Omental fat pad (tissue), 4 donors: ENCODE results near the gene CNTN4. TPM values are rescaled to one million over a fixed set of nuclear protein-coding genes. Genes with fewer than 3 reads are reported as not detected.

ENCODE experiments used
- ATAC-seq: fragments of 150-250 bp; one replicate; pipeline ENCODE4 v1.9.1; 2016; ENCODE audit warnings: mild to moderate bottlenecking, moderate library complexity; ENCODE audit not compliant: low FRiP score
- DNase-seq: peaks from one replicate; pipeline ENCODE4 v3.0.0-alpha.2; 2019; ENCODE audit warnings: low spot score
- total RNA-seq, 4 donors: library from RNA; depleted of rRNA; stranded (reverse); fragments of >200 nt; gene quantifications; one replicate each; pipeline ENCODE4 v1.1.0, GENCODE V29; 2016
- TF ChIP-seq, protein P1 (sequence below), 3 donors: fragments of 450-650 bp; IDR thresholded peaks; one replicate each; pipeline ENCODE4 v1.5.1; 2016 to 2017; ENCODE audit warnings: antibody characterized with exemption in 3 of 3, mild to moderate bottlenecking in 3 of 3, moderate library complexity in 2 of 3

The CNTN4 gene
- total RNA-seq, 4 donors from 2014 or later, result 2.6 to 9.5 (median 7.2) TPM

- ATAC-seq (no peak), DNase-seq (no peak)
- TF ChIP-seq, protein P1, sequence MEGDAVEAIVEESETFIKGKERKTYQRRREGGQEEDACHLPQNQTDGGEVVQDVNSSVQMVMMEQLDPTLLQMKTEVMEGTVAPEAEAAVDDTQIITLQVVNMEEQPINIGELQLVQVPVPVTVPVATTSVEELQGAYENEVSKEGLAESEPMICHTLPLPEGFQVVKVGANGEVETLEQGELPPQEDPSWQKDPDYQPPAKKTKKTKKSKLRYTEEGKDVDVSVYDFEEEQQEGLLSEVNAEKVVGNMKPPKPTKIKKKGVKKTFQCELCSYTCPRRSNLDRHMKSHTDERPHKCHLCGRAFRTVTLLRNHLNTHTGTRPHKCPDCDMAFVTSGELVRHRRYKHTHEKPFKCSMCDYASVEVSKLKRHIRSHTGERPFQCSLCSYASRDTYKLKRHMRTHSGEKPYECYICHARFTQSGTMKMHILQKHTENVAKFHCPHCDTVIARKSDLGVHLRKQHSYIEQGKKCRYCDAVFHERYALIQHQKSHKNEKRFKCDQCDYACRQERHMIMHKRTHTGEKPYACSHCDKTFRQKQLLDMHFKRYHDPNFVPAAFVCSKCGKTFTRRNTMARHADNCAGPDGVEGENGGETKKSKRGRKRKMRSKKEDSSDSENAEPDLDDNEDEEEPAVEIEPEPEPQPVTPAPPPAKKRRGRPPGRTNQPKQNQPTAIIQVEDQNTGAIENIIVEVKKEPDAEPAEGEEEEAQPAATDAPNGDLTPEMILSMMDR (IDR thresholded peaks at IDR 0.05), result no peak
Measured at GRCh38 chr3:2937055-2937454, 838.4 kb downstream of the CNTN4 start.

DNA sequence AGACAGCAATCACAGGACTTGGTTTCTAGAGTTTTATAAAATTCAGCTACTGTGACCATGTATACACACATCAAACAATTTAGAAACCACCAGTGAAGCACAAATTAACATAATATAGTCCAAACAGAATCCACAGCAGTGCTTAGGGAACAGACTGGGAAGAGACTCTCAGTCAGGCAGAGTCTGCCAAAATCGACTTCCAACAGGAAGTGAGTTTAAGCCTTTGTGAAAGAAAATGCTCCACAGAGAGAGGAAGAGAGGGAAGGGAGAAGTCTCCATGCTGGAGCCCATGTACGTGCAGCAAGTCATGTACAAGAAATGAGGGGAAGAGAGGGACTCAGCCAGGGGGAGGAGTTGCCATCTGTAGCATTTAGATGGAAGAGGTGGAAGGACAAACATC is 838.9 kb downstream of the CNTN4 start:
- ATAC-seq, result no peak

DNA sequence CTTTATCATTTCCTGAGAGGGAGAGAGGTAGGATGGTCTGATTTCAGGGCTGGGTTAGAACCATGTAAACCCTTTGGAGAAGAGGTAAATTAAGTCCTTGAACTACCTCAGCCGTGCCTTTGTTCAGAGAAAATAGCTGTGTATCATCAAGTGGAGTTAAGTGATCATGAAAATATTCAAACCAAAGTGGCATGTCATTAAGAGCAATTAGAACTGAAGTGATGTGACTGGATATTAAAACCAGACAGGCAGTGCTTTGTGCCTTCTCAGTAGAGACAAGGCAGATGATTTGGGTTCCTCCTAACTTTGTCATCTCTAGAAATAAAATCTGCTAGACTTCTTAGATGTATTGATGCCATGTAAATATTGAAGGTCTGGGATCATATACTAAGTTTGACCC is 840.0 kb downstream of the CNTN4 start:
- TF ChIP-seq, protein P1 (IDR thresholded peaks at IDR 0.05), result no peak
- no peak for ATAC-seq
- DNase-seq, result no peak

More for the DNA sequence above, 838.9 kb downstream of the CNTN4 start:
- DNase-seq, result no peak
- TF ChIP-seq, protein P1 (IDR thresholded peaks at IDR 0.05), result no peak

DNA sequence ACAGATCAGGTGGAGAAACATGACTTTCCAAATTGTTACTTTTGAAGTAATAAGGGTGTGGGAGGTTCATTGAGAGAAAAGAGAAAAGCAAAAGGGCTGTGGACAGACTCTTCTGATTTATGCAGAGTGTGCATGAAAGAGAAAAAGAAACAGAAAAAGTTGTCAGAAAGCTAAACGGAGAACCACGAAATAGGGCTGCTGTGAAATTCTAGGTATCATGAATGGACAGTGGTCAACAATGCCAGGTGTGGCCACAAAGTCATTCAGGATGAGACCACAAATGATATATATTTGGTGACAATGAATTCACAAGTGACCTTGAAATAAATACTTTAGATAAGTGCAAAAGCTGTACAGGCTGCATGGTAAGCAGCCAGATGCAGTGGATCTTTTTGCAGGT is 841.4 kb downstream of the CNTN4 start:
- DNase-seq (no peak), ATAC-seq (no peak)
- TF ChIP-seq, protein P1 (IDR thresholded peaks at IDR 0.05), result no peak

DNA sequence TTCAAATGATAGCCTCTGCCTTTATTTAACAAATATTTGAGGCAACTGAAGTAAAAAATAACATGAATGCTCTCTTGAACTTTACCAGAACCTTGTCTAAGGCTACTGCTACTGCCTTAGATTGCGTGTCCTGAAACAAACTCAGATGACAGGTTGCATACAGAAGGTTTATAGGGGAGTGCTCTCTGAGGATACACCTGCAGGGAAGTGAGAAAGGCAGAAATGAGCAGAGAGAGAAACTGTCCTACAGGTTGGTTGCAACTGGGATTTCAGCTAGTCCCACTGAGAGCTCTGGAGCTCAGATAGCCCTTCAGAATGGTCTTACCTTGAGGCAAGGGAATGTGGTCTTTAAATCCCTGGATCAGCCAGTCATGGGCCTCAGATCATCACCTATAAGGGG is 846.0 kb downstream of the CNTN4 start:
- no peak for DNase-seq
- no peak for ATAC-seq
- TF ChIP-seq, protein P1 (IDR thresholded peaks at IDR 0.05), result no peak

GRCh38 chr3:2945121-2945520 is 846.5 kb downstream of the CNTN4 start:
- TF ChIP-seq, protein P1 (IDR thresholded peaks at IDR 0.05), result no peak
- ATAC-seq (no peak), DNase-seq (no peak)

DNA sequence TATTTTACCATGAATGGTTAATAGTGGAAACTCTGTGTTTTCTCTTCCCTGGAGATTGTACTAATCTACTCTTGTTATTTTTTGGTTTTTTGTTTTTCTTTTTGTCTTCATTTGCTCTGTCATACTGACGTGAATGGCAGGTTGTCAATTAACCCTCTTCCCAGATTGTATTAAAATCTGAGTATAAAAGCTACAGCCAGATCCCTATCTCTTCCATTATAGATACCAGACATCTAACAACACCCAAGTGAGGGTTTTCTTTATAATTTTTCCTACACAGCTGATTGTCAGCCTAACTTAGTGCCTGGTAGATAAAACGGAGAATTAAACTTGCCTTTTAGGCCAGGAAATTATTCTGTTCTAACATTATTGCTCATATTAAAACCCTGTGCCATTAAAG is 848.9 kb downstream of the CNTN4 start:
- TF ChIP-seq, protein P1 (IDR thresholded peaks at IDR 0.05), result no peak
- ATAC-seq (peak; percentile 19), DNase-seq (no peak)
